Activated T-helper 1 cell treated with anti-CD3 and anti-CD28 coated beads, Interleukin-2, amount 50 U/mL, for 16 hours (primary cell): Measurements from ENCODE around the gene TMEM132D.

Source experiments
- DNase-seq, 2 donors: peaks; one replicate each; pipeline ENCODE4 v3.0.0-alpha.2; 2020; ENCODE audit warnings: low read depth in 1 of 2, low spot score in 1 of 2

The TMEM132D gene

GRCh38 chr12:129873111-129873832 lies 30.6 kb downstream of the TMEM132D start:
- DNase-seq = no peak

GRCh38 chr12:129871991-129872972 lies 31.5 kb downstream of the TMEM132D start:
- DNase-seq = no peak

DNA sequence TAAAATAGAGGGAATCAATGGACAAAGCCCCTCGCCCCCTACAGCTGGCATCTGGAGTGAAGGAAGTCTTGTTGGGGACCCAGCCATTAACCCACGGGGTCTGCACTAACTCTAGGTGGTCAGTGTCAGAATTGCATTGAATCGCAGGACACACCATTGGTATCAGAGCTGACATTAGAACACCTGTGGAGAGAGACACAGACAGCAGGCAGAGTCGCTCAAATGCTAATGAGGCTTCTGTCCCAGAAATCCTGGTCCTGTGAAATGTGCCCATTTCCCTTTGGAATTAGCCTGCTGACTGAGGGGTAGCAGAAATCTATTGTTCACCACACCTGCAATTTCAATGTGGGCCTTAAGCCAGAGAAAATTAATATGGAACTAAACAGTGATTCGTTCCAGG lies 33.0 kb downstream of the TMEM132D start:
- no peak for DNase-seq

GRCh38 chr12:129870136-129870535 lies 33.7 kb downstream of the TMEM132D start:
- DNase-seq = no peak

- no peak for DNase-seq
Measured at GRCh38 chr12:129868575-129868974, 35.2 kb downstream of the TMEM132D start.

DNA sequence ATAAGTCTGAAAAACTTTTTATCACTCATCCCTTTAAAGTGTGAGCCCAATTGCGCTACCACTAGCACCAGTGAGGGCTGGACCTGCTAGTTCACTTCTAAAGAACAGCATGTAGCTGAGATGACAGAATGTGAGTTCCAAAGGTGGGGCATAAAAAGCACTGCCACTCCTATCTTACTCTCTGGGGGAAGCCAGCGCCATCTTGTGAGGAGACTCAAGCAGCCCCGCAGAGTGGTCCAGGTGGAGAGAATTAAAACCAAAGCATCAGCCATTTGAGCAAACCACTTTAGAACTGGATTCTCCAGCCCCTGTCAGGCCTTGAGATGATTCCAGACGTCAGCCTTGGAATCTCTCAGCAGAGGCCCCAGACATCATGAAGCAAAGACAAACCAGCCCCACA lies 39.9 kb downstream of the TMEM132D start:
- DNase-seq = no peak

- DNase-seq = no peak
Measured at GRCh38 chr12:129862561-129863175, 41.2 kb downstream of the TMEM132D start.

GRCh38 chr12:129861951-129862350 lies 41.9 kb downstream of the TMEM132D start:
- no peak for DNase-seq

- DNase-seq = no peak
Measured at GRCh38 chr12:129854591-129854990, 49.2 kb downstream of the TMEM132D start.

GRCh38 chr12:129851296-129851695 lies 52.5 kb downstream of the TMEM132D start:
- DNase-seq = no peak

DNA sequence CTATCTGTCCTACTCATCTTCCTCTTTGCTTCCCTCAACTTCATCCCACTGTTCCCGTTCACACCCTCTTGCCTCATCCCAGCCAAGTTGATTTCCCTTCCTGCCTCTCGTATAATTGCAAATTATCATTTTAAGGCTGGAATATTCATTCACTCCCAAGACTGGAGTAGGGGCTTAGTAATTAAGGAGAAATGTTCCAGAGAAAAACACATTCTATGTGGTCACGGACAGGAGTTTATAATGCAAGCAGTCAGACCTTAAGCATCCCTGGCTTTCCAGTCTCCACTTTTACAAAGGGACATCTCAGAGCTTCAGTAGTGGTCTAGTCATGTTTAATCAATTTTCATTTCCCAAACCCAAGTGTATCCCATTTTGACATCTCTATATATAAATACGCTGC lies 54.9 kb downstream of the TMEM132D start:
- DNase-seq = no peak

DNA sequence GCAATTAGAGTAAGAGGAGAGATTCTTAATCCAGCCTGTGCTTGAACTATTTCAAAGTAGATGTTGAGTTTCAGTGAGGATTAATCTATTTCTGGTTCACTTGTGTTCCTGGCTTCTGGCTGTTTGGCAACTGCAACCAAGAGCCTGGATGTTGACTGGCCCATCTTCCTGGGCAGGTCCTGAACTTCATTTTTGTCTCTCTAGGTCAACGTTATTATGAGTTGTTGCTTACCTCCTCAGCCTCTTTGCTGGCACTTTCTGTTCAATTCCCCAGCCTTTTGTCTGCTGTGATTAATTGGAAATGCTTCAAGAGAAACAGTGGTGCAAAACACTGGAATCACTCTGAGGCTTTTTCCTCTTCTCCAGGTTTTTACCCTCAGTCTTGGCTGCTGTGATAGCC lies 56.8 kb downstream of the TMEM132D start:
- DNase-seq = no peak

DNA sequence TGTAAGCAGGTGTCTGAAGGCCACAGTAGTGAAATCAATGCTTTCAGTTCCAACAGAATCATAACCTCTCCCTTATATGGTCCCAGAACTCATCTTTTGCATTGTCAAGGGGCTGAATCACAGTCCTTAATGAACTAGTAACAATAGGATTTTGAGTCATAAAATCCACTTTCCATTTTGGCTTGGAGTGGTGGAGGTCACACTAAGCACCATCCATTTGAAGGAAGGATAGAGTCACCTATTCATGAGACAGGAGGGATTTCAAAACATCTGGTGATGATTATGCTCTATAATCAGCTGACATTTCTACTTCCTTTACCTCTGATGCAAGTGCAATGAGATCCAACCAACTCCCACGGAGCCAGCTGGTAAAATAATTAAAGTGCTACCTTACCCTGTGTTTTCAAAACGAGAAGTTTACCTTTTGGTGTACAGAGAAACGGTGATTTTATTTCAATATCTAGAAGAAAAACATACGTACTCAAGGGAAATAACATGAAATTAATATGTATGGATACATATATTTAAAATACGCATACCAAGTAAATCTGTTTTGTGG lies 59.1 kb downstream of the TMEM132D start:
- DNase-seq = no peak

DNA sequence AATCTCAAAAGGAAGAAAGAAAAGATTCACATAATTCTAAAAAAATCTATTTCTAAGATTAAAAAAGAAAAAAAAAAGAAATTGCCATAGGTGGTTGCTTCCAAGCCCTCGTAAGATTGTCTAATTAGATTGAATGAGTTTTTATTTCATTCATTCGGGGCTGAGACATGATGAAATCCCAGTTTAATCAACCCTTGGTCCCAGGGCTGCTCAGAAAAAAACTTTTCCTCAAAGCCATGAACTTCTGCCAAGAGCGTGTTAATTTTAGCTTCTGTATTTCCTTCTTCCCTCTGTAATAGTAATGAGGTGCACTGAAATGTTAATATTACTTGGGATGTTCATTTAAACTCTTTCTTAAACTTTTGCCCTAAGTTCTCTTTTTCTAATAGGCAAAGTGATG lies 62.6 kb downstream of the TMEM132D start:
- DNase-seq = no peak

- no peak for DNase-seq
Measured at GRCh38 chr12:129840145-129840884, 63.5 kb downstream of the TMEM132D start.

GRCh38 chr12:129839679-129840078 lies 64.1 kb downstream of the TMEM132D start:
- no peak for DNase-seq

DNA sequence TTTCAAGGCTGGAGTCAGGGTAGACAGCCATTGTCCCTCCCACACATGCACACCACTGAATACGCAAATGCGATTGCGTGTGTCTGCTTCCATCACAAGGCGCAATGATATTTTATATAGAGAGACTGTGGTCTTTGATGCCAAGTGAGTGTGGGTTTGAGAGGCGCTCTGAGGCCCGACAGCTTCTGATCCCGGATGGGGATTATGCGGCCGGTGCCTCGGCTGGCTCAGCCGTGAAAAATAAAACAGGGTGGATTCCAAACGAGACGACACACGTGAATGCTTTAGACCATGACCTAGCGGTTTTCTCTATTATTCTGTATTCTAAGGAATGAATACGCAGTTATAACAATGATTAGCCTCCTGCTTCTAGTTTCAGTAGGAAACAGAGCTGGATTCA lies 72.5 kb downstream of the TMEM132D start:
- DNase-seq = no peak

DNA sequence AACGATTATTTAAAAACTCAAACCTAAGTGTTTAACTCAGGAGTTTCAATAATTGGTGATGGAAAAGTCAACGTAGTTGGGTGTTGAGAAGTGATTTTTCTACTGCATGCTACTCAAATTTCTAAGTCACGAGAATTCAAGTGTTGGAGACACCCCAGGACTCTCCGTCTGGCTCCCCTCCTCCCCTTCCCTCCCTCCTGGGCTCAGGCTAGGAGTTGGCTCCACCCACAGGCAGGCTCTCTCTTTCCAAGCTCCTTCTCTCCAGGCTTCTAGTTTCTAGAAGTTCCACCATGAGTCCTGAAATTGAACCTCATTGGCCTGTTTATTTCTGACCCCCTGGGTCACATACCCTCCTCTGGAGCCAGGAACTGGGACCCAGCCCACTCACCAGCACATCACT lies 73.0 kb downstream of the TMEM132D start:
- no peak for DNase-seq

DNA sequence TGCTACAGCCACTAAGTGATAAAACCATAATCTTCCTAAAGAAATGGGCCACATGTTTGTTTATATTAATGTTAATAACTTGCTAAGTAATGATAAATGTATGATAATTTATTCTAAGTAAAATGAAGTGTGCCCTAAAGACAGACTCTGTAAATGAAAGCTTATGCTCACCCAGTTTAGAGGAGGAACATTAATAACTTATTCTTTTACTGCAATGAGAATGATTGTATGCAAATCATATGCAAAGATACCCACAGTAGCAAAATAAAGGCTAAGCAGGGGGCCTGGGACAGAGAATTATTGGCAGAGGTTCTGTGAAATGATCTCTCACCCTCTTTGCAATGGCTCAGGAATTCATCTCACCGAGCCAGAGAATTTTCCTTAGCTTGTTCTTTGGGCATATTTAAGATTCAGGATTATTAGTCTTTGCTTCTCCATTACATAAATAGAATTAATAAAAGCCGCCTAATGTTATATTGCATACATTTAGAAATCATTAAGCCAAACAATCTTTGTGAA lies 75.9 kb downstream of the TMEM132D start:
- DNase-seq = no peak

DNA sequence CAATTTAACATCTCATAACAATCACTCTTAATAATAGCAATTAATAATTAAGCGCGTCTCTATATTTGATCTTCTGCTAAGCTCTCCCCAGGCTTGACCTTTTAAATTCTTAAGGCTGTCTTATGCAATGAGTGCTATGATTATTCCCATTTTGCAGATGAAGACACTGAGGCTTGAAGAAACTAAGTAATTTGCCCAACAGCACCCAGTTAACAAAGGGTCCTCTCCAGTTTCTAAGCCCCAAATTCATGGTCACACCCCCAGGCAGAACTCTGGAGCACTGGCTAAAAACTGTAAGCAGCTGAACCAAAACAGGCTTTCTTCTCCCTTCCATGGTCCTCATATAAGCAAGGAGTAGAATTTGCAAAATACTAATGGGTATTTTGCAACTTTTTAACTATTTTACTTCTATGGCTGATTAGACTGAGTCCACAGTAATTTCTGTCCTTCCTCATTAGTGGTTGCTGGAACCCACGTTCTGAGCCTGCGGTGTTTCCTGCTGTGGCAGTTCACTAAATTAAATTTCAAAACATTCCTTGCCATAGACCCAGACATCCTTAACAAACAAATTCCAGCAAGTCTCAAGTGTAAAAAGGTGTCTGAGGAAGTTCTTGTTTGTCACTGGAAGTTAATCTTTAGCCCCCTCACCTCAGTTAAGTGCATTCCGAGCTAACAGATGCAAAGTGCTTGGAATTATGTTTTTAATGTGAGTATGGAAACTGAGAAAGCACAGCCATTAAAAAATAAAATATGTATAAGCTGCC lies 76.5 kb downstream of the TMEM132D start:
- DNase-seq = no peak
